Neural cell (in vitro differentiated cells): Measurements from ENCODE around the gene MAPK11.

Source experiments
- CTCF ChIP-seq: fragments of 450-650 bp; IDR thresholded peaks from 2 replicates; pipeline ENCODE4 v1.5.1; 2014; ENCODE audit warnings: antibody characterized with exemption, mild to moderate bottlenecking, moderate library complexity; ENCODE audit not compliant: poor library complexity, severe bottlenecking
- EP300 ChIP-seq: fragments of 450-650 bp; conservative IDR thresholded peaks from 2 replicates; pipeline ENCODE4 v1.6.1; 2014; ENCODE audit warnings: antibody characterized with exemption, mild to moderate bottlenecking, moderate library complexity; ENCODE audit not compliant: poor library complexity, severe bottlenecking
- EZH2 ChIP-seq: fragments of 200-600, 300-800 bp; shearing (Covaris generic), sonication (generic); IDR thresholded peaks from 2 replicates; pipeline ENCODE4 v1.6.1; 2014; ENCODE audit warnings: antibody characterized with exemption, low read length, borderline replicate concordance, mild to moderate bottlenecking; ENCODE audit not compliant: insufficient read depth, poor library complexity, severe bottlenecking
- MXI1 ChIP-seq: fragments of 450-650 bp; conservative IDR thresholded peaks from 2 replicates; pipeline ENCODE4 v1.6.1; 2014; ENCODE audit warnings: antibody characterized with exemption, mild to moderate bottlenecking; ENCODE audit not compliant: poor library complexity, severe bottlenecking
- POLR2AphosphoS5 ChIP-seq: IDR thresholded peaks from 2 replicates; pipeline ENCODE4 v1.6.1; 2012
- RAD21 ChIP-seq: fragments of 450-650 bp; conservative IDR thresholded peaks from 2 replicates; pipeline ENCODE4 v1.6.1; 2014; ENCODE audit warnings: antibody characterized with exemption, mild to moderate bottlenecking, moderate library complexity
- TAF1 ChIP-seq: IDR thresholded peaks from 2 replicates; pipeline ENCODE4 v1.6.1; 2012; ENCODE audit warnings: low read depth
- TF ChIP-seq, protein P1 (sequence below): IDR thresholded peaks from 2 replicates; pipeline ENCODE4 v1.6.1; 2012; ENCODE audit warnings: borderline replicate concordance

GRCh38 chr22:50271519-50271970 is 1.4 kb upstream of the MAPK11 start:
- TF ChIP-seq POLR2AphosphoS5 (peak; percentile 28), CTCF (peak; percentile 62), EZH2 (no peak), EP300 (no peak), RAD21 (no peak), TAF1 (no peak), MXI1 (no peak)
- TF ChIP-seq, protein P1, sequence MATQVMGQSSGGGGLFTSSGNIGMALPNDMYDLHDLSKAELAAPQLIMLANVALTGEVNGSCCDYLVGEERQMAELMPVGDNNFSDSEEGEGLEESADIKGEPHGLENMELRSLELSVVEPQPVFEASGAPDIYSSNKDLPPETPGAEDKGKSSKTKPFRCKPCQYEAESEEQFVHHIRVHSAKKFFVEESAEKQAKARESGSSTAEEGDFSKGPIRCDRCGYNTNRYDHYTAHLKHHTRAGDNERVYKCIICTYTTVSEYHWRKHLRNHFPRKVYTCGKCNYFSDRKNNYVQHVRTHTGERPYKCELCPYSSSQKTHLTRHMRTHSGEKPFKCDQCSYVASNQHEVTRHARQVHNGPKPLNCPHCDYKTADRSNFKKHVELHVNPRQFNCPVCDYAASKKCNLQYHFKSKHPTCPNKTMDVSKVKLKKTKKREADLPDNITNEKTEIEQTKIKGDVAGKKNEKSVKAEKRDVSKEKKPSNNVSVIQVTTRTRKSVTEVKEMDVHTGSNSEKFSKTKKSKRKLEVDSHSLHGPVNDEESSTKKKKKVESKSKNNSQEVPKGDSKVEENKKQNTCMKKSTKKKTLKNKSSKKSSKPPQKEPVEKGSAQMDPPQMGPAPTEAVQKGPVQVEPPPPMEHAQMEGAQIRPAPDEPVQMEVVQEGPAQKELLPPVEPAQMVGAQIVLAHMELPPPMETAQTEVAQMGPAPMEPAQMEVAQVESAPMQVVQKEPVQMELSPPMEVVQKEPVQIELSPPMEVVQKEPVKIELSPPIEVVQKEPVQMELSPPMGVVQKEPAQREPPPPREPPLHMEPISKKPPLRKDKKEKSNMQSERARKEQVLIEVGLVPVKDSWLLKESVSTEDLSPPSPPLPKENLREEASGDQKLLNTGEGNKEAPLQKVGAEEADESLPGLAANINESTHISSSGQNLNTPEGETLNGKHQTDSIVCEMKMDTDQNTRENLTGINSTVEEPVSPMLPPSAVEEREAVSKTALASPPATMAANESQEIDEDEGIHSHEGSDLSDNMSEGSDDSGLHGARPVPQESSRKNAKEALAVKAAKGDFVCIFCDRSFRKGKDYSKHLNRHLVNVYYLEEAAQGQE: no peak
